Hair follicle dermal papilla cell (primary cell): ENCODE results near the gene OSBPL10. TPM values are rescaled to one million over a fixed set of nuclear protein-coding genes. Genes with fewer than 3 reads are reported as not detected.

Source experiments
- total RNA-seq: library from RNA; depleted of rRNA; stranded (reverse); fragments of >200 nt; gene quantifications from 2 replicates; pipeline ENCODE4 v1.2.3, GENCODE V29; 2012

Gene OSBPL10
- total RNA-seq = 10.2 and 16.9 TPM in 2 replicates

GRCh38 chr3:31981206-31982181 is at the start of gene OSBPL10, which contains the start of gene ZNF860:
TSS of gene OSBPL10 (minus strand) at chr3:31981262. CDS start at chr3:31981179, 83 bp downstream.
TSS of gene ZNF860 (plus strand) at chr3:31981750. CDS start at chr3:31989080, 7,330 bp downstream.

Other genes starting within 250 kb of the OSBPL10 start
- gene ZNF860, start 488 bp upstream of the OSBPL10 start, total RNA-seq = 0.81 and 0.85 TPM in 2 replicates
- gene GPD1L, start 125.4 kb upstream of the OSBPL10 start, total RNA-seq = 9.5 and 10.5 TPM in 2 replicates